Testis (tissue), 3 donors: ENCODE measurements around the gene PCSK5. TPM values are rescaled to one million over a fixed set of nuclear protein-coding genes. Genes with fewer than 3 reads are reported as not detected.
A peak's percentile ranks its signal among the peaks of the same experiment; 100 is the strongest.

Experiments used
- DNase-seq: peaks from one replicate; pipeline ENCODE4 v3.0.0-alpha.2; 2019
- H3K27ac ChIP-seq, 2 donors: fragments of 200-600 bp; sonication (generic); one replicate each; pipeline ENCODE4 v1.5.1; 2019
- H3K27me3 ChIP-seq: fragments of 200-600 bp; sonication (generic); one replicate; pipeline ENCODE4 v1.5.1; 2019
- H3K36me3 ChIP-seq: fragments of 200-600 bp; sonication (generic); one replicate; pipeline ENCODE4 v1.5.1; 2017; ENCODE audit warnings: low read depth; ENCODE audit errors: missing control alignments
- H3K4me1 ChIP-seq: fragments of 200-600 bp; sonication (generic); one replicate; pipeline ENCODE4 v1.5.1; 2019
- H3K4me3 ChIP-seq, 2 donors: fragments of 200-600 bp; sonication (generic); one replicate each; pipeline ENCODE4 v1.5.1; 2017 to 2019
- H3K9me3 ChIP-seq: fragments of 200-600 bp; sonication (generic); one replicate; pipeline ENCODE4 v1.5.1; 2017
- CTCF ChIP-seq, 3 experiments: fragments of 450-650 bp in 2 of 3; fragments of 200-600 bp in 1 of 3; sonication (generic) in 1 of 3; IDR thresholded peaks; one replicate each; pipeline ENCODE4 v1.5.1; 2016 to 2019; ENCODE audit warnings: antibody characterized with exemption in 3 of 3, mild to moderate bottlenecking in 2 of 3, moderate library complexity in 1 of 3
- POLR2A ChIP-seq: fragments of 450-650 bp; IDR thresholded peaks from one replicate; pipeline ENCODE4 v1.6.1; 2017; ENCODE audit warnings: antibody characterized with exemption, mild to moderate bottlenecking, moderate library complexity
- WGBS, 2 donors: methylation state at CpG; one replicate each; pipeline ENCODE4 v1.1.5; 2018; 5-methylcytosine and 5-hydroxymethylcytosine counted together
- intact Hi-C: fragments of 100-400 bp; cut with DNase I; formaldehyde crosslinking; loops from one replicate; pipeline ENCODE4 v1.15.1; 2023; ENCODE audit warnings: low total_unique reads
- polyA plus RNA-seq: library from polyadenylated mRNA; stranded (reverse); fragments of 350-450 nt; fragmentation: Illumina TruSeq; extraction: RNeasy Lipid Tissue Mini Kit (QIAGEN cat#74804); gene quantifications from one replicate; pipeline ENCODE4 v1.2.3, GENCODE V29; 2014; ENCODE audit warnings: low read depth, low replicate concordance; ENCODE audit not compliant: insufficient read depth
- total RNA-seq, 2 donors: library from RNA; depleted of rRNA; stranded (reverse); fragments of >200 nt; gene quantifications; one replicate each; pipeline ENCODE4 v1.2.3, GENCODE V29; 2016

PCSK5 gene
- total and polyA plus RNA-seq, 3 donors from 2014 or later, result 9.4 to 50.6 (median 27.5) TPM

GRCh38 chr9:76162751-76163500 lies 272.5 kb downstream of the PCSK5 start:
- H3K9me3 ChIP-seq, result no peaks in the 10 kb centered on the region
- H3K27ac ChIP-seq, result peak overlapping the region in 1 of 2 donors; percentile 51
- H3K36me3 ChIP-seq, result no peaks in the 10 kb centered on the region
- H3K27me3 ChIP-seq, result no peaks in the 10 kb centered on the region
- 50 to 53% methylated on average over 5 to 11 of the region's 11 CpGs for WGBS, 2 donors
- H3K4me3 ChIP-seq, result no peak overlapping the region
- H3K4me1 ChIP-seq, result peaks cover 13% of the 10 kb centered on the region
- intact Hi-C loops, result no loop called here
- peak; percentile 37 for DNase-seq
- no peak for TF ChIP-seq CTCF (IDR thresholded peaks at IDR 0.05)

- DNase-seq, result no peak
- H3K4me1 ChIP-seq, result peaks cover 13% of the 10 kb centered on the region
- no peaks in the 10 kb centered on the region for H3K36me3 ChIP-seq
- TF ChIP-seq POLR2A (no peak), CTCF (IDR thresholded peaks at IDR 0.05) (no peak)
- H3K27ac ChIP-seq, result no peak overlapping the region
- H3K27me3 ChIP-seq, result no peaks in the 10 kb centered on the region
- no peaks in the 10 kb centered on the region for H3K9me3 ChIP-seq
- no peak overlapping the region for H3K4me3 ChIP-seq
- WGBS, 2 donors, result 49 to 83% methylated on average over 2 of the region's 2 CpGs
- intact Hi-C loops, result no loop called here
Measured at GRCh38 chr9:76166526-76166925, 276.1 kb downstream of the PCSK5 start.

GRCh38 chr9:76176171-76176570 lies 285.7 kb downstream of the PCSK5 start:
- no peak for TF ChIP-seq CTCF (IDR thresholded peaks at IDR 0.05)
- no peak for TF ChIP-seq POLR2A
- Histone ChIP-seq H3K4me1 (no peaks in the 10 kb centered on the region), H3K27ac (no peak overlapping the region), H3K27me3 (no peaks in the 10 kb centered on the region), H3K4me3 (no peak overlapping the region), H3K36me3 (no peaks in the 10 kb centered on the region), H3K9me3 (no peaks in the 10 kb centered on the region)
- intact Hi-C loops, result no loop called here
- WGBS, 2 donors, result 64 to 67% methylated on average over 1 of the region's 1 CpG
- DNase-seq, result no peak

GRCh38 chr9:76177931-76178330 lies 287.5 kb downstream of the PCSK5 start:
- H3K27ac ChIP-seq, result no peak overlapping the region
- TF ChIP-seq CTCF (IDR thresholded peaks at IDR 0.05) (no peak), POLR2A (no peak)
- no peak for DNase-seq
- H3K4me1 ChIP-seq, result no peaks in the 10 kb centered on the region
- H3K27me3 ChIP-seq, result no peaks in the 10 kb centered on the region
- no peak overlapping the region for H3K4me3 ChIP-seq
- H3K36me3 ChIP-seq, result no peaks in the 10 kb centered on the region
- no peaks in the 10 kb centered on the region for H3K9me3 ChIP-seq
- intact Hi-C loops, result no loop called here
- 74 to 81% methylated on average over 5 of the region's 5 CpGs for WGBS, 2 donors

- TF ChIP-seq CTCF (IDR thresholded peaks at IDR 0.05) (no peak), POLR2A (no peak)
- intact Hi-C loops, result no loop called here
Measured at GRCh38 chr9:76180541-76180940, 290.1 kb downstream of the PCSK5 start.

More at GRCh38 chr9:76180541-76180940, 290.1 kb downstream of the PCSK5 start:
- Histone ChIP-seq H3K4me1 (no peaks in the 10 kb centered on the region), H3K36me3 (no peaks in the 10 kb centered on the region), H3K27ac (no peak overlapping the region), H3K4me3 (no peak overlapping the region), H3K9me3 (no peaks in the 10 kb centered on the region), H3K27me3 (no peaks in the 10 kb centered on the region)
- 43 to 59% methylated on average over 3 of the region's 3 CpGs for WGBS, 2 donors
- DNase-seq, result no peak
